ENCODE measurements around the gene PVALEF. TPM values are rescaled to one million over a fixed set of nuclear protein-coding genes. Genes with fewer than 3 reads are reported as not detected.
"Not testable (repeated sequence)": the region's sequence is repeated elsewhere in the genome, so short reads cannot be mapped to it uniquely, and the experiment has no call there.

PVALEF gene
- total RNA-seq, 2 experiments from 2014 or later, result not detected

GRCh38 chr17:81143717-81144422 is 21.4 kb upstream of the PVALEF start:
- no peak overlapping the region for H3K4me3 Mint-ChIP-seq
- ATAC-seq (ENCODE audit: low read depth), result no peak

GRCh38 chr17:81144423-81144781 is 20.9 kb upstream of the PVALEF start:
- Mint-ChIP-seq H3K36me3 (no peaks in the 10 kb centered on the region), H3K4me3 (no peak overlapping the region), H3K27me3 (peaks cover 7% of the 10 kb centered on the region), H3K4me1 (no peaks in the 10 kb centered on the region), H3K9me3 (no peaks in the 10 kb centered on the region), H3K27ac (no peak overlapping the region)
- ATAC-seq (ENCODE audit: low read depth) (no peak), DNase-seq (no peak)
- POLR2A ChIA-PET, result no interaction called here

More at GRCh38 chr17:81143717-81144422, 21.4 kb upstream of the PVALEF start:
- Mint-ChIP-seq H3K27me3 (peaks cover 7% of the 10 kb centered on the region), H3K9me3 (no peaks in the 10 kb centered on the region), H3K27ac (no peak overlapping the region), H3K4me1 (no peaks in the 10 kb centered on the region), H3K36me3 (no peaks in the 10 kb centered on the region)
- DNase-seq, result no peak
- POLR2A ChIA-PET, result no interaction called here

GRCh38 chr17:81146208-81146607 is 19.1 kb upstream of the PVALEF start:
- H3K9me3 Mint-ChIP-seq; H3K27me3 Mint-ChIP-seq; POLR2A ChIA-PET; H3K27ac Mint-ChIP-seq; H3K4me1 Mint-ChIP-seq; H3K4me3 Mint-ChIP-seq; DNase-seq; ATAC-seq (ENCODE audit: low read depth); H3K36me3 Mint-ChIP-seq: not testable (repeated sequence)

- Mint-ChIP-seq H3K9me3 (no peaks in the 10 kb centered on the region), H3K4me3 (no peak overlapping the region), H3K4me1 (peaks cover 1% of the 10 kb centered on the region), H3K36me3 (no peaks in the 10 kb centered on the region), H3K27ac (no peak overlapping the region), H3K27me3 (peaks cover 7% of the 10 kb centered on the region)
- DNase-seq, result no peak
- no peak for ATAC-seq (ENCODE audit: low read depth)
- POLR2A ChIA-PET, result no interaction called here
Observed at GRCh38 chr17:81147701-81148100, 17.6 kb upstream of the PVALEF start.

- Mint-ChIP-seq H3K4me1 (peaks cover 1% of the 10 kb centered on the region), H3K4me3 (no peak overlapping the region), H3K27ac (no peak overlapping the region), H3K9me3 (no peaks in the 10 kb centered on the region), H3K27me3 (peaks cover 7% of the 10 kb centered on the region), H3K36me3 (no peaks in the 10 kb centered on the region)
- ATAC-seq (ENCODE audit: low read depth) (no peak), DNase-seq (no peak)
- POLR2A ChIA-PET, result no interaction called here
Observed at GRCh38 chr17:81148571-81148970, 16.7 kb upstream of the PVALEF start.

GRCh38 chr17:81148986-81149533 is 16.2 kb upstream of the PVALEF start:
- no peaks in the 10 kb centered on the region for H3K9me3 Mint-ChIP-seq
- H3K27ac Mint-ChIP-seq, result peak overlapping the region; percentile 68

GRCh38 chr17:81150377-81151077 is 14.8 kb upstream of the PVALEF start:
- POLR2A ChIA-PET, result no interaction called here
- Mint-ChIP-seq H3K4me1 (peaks cover 1% of the 10 kb centered on the region), H3K36me3 (no peaks in the 10 kb centered on the region), H3K27ac (no peak overlapping the region), H3K4me3 (no peak overlapping the region), H3K9me3 (no peaks in the 10 kb centered on the region), H3K27me3 (peaks cover 5% of the 10 kb centered on the region)
- ATAC-seq (ENCODE audit: low read depth), result no peak
- DNase-seq, result no peak

More at GRCh38 chr17:81148986-81149533, 16.2 kb upstream of the PVALEF start:
- ATAC-seq (ENCODE audit: low read depth) (no peak), DNase-seq (no peak)
- Mint-ChIP-seq H3K36me3 (no peaks in the 10 kb centered on the region), H3K4me3 (no peak overlapping the region), H3K27me3 (peaks cover 7% of the 10 kb centered on the region), H3K4me1 (peaks cover 1% of the 10 kb centered on the region)
- POLR2A ChIA-PET, result no interaction called here

- no peak for DNase-seq
- H3K27ac Mint-ChIP-seq, result no peak overlapping the region
- no peak for ATAC-seq (ENCODE audit: low read depth)
- POLR2A ChIA-PET, result no interaction called here
- H3K4me3 Mint-ChIP-seq, result no peak overlapping the region
- H3K36me3 Mint-ChIP-seq, result no peaks in the 10 kb centered on the region
- H3K9me3 Mint-ChIP-seq, result no peaks in the 10 kb centered on the region
- peaks cover 1% of the 10 kb centered on the region for H3K4me1 Mint-ChIP-seq
- peaks cover 4% of the 10 kb centered on the region for H3K27me3 Mint-ChIP-seq
Observed at GRCh38 chr17:81151278-81151677, 14.0 kb upstream of the PVALEF start.

- H3K36me3 Mint-ChIP-seq, result no peaks in the 10 kb centered on the region
- no peaks in the 10 kb centered on the region for H3K9me3 Mint-ChIP-seq
- no peak overlapping the region for H3K4me3 Mint-ChIP-seq
- ATAC-seq (ENCODE audit: low read depth), result no peak
- no peak for DNase-seq
- no peak overlapping the region for H3K27ac Mint-ChIP-seq
- H3K4me1 Mint-ChIP-seq, result peaks cover 1% of the 10 kb centered on the region
- POLR2A ChIA-PET, result no interaction called here
- H3K27me3 Mint-ChIP-seq, result peaks cover 2% of the 10 kb centered on the region
Observed at GRCh38 chr17:81152288-81152828, 12.9 kb upstream of the PVALEF start.

GRCh38 chr17:81153340-81153803 is 11.9 kb upstream of the PVALEF start:
- POLR2A ChIA-PET, result no interaction called here
- peaks cover 1% of the 10 kb centered on the region for H3K4me1 Mint-ChIP-seq
- ATAC-seq (ENCODE audit: low read depth), result no peak
- peaks cover 2% of the 10 kb centered on the region for H3K27me3 Mint-ChIP-seq
- DNase-seq, result no peak
- no peak overlapping the region for H3K27ac Mint-ChIP-seq
- no peak overlapping the region for H3K4me3 Mint-ChIP-seq
- H3K36me3 Mint-ChIP-seq, result no peaks in the 10 kb centered on the region
- H3K9me3 Mint-ChIP-seq, result no peaks in the 10 kb centered on the region

- DNase-seq; H3K9me3 Mint-ChIP-seq; ATAC-seq (ENCODE audit: low read depth); H3K4me3 Mint-ChIP-seq; POLR2A ChIA-PET; H3K27ac Mint-ChIP-seq; H3K36me3 Mint-ChIP-seq; H3K27me3 Mint-ChIP-seq; H3K4me1 Mint-ChIP-seq: not testable (repeated sequence)
Observed at GRCh38 chr17:81154016-81154415, 11.3 kb upstream of the PVALEF start.

- no peak for ATAC-seq (ENCODE audit: low read depth)
- H3K4me3 Mint-ChIP-seq, result no peak overlapping the region
- POLR2A ChIA-PET, result no interaction called here
- no peaks in the 10 kb centered on the region for H3K9me3 Mint-ChIP-seq
- no peak overlapping the region for H3K27ac Mint-ChIP-seq
- no peaks in the 10 kb centered on the region for H3K36me3 Mint-ChIP-seq
- DNase-seq, result no peak
- H3K27me3 Mint-ChIP-seq, result peaks cover 2% of the 10 kb centered on the region
- H3K4me1 Mint-ChIP-seq, result peaks cover 1% of the 10 kb centered on the region
Observed at GRCh38 chr17:81154961-81155360, 10.3 kb upstream of the PVALEF start.

GRCh38 chr17:81156866-81157805 is 8.2 kb upstream of the PVALEF start:
- Mint-ChIP-seq H3K27me3 (peaks cover 4% of the 10 kb centered on the region), H3K4me3 (no peak overlapping the region), H3K27ac (no peak overlapping the region), H3K4me1 (peaks cover 1% of the 10 kb centered on the region), H3K9me3 (no peaks in the 10 kb centered on the region), H3K36me3 (no peaks in the 10 kb centered on the region)
- POLR2A ChIA-PET, result no interaction called here
- DNase-seq (no peak), ATAC-seq (ENCODE audit: low read depth) (no peak)

All from activated naive CD8-positive, alpha-beta T cell treated with anti-CD3 and anti-CD28 coated beads, Interleukin-2, amount 10 ng/mL, durations not matched to agents 7 days and 5 days (primary cell).